ENCODE results near the gene ASIC2.

DNA sequence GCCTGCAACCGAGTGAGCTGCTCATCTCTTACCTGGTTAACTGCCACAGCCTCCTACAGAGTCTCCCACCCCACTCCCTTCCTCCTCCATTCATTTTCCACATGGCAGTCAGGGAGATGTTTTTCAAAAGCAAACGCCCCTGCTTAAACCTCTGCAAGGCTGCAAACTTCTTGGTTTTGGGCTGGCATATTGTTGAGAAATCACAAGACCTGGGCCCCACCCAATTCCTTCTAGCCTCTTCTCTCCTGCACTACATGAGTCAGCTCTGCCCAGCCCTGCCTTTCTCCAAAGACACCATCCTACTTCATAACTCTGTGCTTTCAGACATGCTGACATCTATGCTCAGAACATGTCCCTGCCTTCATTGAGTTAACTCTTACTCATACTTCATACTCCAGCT, 165.4 kb downstream of the ASIC2 start:
- TF ChIP-seq POLR2A (IDR thresholded peaks at IDR 0.05) (no peak), EP300 (IDR thresholded peaks at IDR 0.05) (no peak), POLR2AphosphoS5 (IDR thresholded peaks at IDR 0.05) (no peak)
- TF ChIP-seq, protein P1, sequence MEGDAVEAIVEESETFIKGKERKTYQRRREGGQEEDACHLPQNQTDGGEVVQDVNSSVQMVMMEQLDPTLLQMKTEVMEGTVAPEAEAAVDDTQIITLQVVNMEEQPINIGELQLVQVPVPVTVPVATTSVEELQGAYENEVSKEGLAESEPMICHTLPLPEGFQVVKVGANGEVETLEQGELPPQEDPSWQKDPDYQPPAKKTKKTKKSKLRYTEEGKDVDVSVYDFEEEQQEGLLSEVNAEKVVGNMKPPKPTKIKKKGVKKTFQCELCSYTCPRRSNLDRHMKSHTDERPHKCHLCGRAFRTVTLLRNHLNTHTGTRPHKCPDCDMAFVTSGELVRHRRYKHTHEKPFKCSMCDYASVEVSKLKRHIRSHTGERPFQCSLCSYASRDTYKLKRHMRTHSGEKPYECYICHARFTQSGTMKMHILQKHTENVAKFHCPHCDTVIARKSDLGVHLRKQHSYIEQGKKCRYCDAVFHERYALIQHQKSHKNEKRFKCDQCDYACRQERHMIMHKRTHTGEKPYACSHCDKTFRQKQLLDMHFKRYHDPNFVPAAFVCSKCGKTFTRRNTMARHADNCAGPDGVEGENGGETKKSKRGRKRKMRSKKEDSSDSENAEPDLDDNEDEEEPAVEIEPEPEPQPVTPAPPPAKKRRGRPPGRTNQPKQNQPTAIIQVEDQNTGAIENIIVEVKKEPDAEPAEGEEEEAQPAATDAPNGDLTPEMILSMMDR (IDR thresholded peaks at IDR 0.05) = no peak

All from sigmoid colon (tissue), 4 donors.